ENCODE results near the gene CHIT1. TPM values are rescaled to one million over a fixed set of nuclear protein-coding genes. Genes with fewer than 3 reads are reported as not detected.

Gene CHIT1
- total and polyA plus RNA-seq, 9 of the 15 experiments (the other 6 are each of a cell fraction or from before 2014, with no cell fraction given), result not detected

DNA sequence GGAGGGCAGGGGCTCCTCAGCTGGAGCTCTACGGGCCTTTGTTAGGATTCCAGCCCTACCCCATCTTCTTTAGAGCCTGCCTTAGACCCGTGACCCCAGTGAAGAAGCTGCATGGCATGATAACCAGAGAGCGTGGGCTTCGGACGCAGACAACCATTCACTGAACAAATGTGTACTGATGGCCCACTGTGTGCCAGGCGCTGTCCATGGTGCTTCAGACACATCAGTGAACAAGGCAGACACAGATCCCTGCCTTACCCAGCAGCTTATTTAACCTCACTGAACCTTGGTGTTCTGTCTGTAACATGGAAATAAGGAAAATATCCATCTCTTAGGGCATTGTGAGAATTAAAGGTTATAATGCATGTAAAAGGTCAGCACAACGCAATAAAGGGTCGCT, 9.5 kb downstream of the CHIT1 start:
- in situ Hi-C loops (cut with MboI) (loop anchor here (5.0 kb wide), 1 partner anchor 188 kb away; no protein-coding TSS in a partner anchor), intact Hi-C loops (cut with micrococcal nuclease) (no loop called here)
- H3K4me2 ChIP-seq (ENCODE audit: insufficient read depth, low read length), result no peak overlapping the region
- H3K27me3 ChIP-seq (ENCODE audit: control insufficient read depth in 2 of 2, insufficient read depth in 2 of 2, low read length in 2 of 2), result peaks cover 21 to 61% of the 10 kb centered on the region in 2 experiments
- no peak for TF ChIP-seq CBFA2T3 (IDR thresholded peaks at IDR 0.05)
- TF ChIP-seq SAFB2 (IDR thresholded peaks at IDR 0.05; ENCODE audit: borderline replicate concordance, low read depth, low read length, severe bottlenecking), result no peak
- no peak for TF ChIP-seq PHTF2 (CRISPR knock-in tag; IDR thresholded peaks at IDR 0.05)
- TF ChIP-seq, protein P1, sequence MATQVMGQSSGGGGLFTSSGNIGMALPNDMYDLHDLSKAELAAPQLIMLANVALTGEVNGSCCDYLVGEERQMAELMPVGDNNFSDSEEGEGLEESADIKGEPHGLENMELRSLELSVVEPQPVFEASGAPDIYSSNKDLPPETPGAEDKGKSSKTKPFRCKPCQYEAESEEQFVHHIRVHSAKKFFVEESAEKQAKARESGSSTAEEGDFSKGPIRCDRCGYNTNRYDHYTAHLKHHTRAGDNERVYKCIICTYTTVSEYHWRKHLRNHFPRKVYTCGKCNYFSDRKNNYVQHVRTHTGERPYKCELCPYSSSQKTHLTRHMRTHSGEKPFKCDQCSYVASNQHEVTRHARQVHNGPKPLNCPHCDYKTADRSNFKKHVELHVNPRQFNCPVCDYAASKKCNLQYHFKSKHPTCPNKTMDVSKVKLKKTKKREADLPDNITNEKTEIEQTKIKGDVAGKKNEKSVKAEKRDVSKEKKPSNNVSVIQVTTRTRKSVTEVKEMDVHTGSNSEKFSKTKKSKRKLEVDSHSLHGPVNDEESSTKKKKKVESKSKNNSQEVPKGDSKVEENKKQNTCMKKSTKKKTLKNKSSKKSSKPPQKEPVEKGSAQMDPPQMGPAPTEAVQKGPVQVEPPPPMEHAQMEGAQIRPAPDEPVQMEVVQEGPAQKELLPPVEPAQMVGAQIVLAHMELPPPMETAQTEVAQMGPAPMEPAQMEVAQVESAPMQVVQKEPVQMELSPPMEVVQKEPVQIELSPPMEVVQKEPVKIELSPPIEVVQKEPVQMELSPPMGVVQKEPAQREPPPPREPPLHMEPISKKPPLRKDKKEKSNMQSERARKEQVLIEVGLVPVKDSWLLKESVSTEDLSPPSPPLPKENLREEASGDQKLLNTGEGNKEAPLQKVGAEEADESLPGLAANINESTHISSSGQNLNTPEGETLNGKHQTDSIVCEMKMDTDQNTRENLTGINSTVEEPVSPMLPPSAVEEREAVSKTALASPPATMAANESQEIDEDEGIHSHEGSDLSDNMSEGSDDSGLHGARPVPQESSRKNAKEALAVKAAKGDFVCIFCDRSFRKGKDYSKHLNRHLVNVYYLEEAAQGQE (IDR thresholded peaks at IDR 0.05; ENCODE audit: borderline replicate concordance), result peak; percentile 96
- TF ChIP-seq, protein P1 (CRISPR knock-in tag; IDR thresholded peaks at IDR 0.05; ENCODE audit: low read depth), result peak; percentile 82; the same call in 1 of the 2 replicates
- no peak for TF ChIP-seq NR3C1 (CRISPR knock-in tag; IDR thresholded peaks at IDR 0.05)
- TF ChIP-seq MIER1 (IDR thresholded peaks at IDR 0.05; ENCODE audit: low read depth), result peak; percentile 84
- TF ChIP-seq KHSRP (IDR thresholded peaks at IDR 0.05), result no peak
- TF ChIP-seq ZKSCAN1 (IDR thresholded peaks at IDR 0.05; ENCODE audit: low read depth, low read length), result peak; percentile 97
- TF ChIP-seq EHMT2 (IDR thresholded peaks at IDR 0.05), result peak; percentile 90
- TF ChIP-seq XRCC5 (IDR thresholded peaks at IDR 0.05; ENCODE audit: low read depth, low read length), result no peak
- TF ChIP-seq POU5F1 (IDR thresholded peaks at IDR 0.05; ENCODE audit: borderline replicate concordance, low read depth, low read length, partially characterized antibody), result no peak
- TF ChIP-seq, protein P2, sequence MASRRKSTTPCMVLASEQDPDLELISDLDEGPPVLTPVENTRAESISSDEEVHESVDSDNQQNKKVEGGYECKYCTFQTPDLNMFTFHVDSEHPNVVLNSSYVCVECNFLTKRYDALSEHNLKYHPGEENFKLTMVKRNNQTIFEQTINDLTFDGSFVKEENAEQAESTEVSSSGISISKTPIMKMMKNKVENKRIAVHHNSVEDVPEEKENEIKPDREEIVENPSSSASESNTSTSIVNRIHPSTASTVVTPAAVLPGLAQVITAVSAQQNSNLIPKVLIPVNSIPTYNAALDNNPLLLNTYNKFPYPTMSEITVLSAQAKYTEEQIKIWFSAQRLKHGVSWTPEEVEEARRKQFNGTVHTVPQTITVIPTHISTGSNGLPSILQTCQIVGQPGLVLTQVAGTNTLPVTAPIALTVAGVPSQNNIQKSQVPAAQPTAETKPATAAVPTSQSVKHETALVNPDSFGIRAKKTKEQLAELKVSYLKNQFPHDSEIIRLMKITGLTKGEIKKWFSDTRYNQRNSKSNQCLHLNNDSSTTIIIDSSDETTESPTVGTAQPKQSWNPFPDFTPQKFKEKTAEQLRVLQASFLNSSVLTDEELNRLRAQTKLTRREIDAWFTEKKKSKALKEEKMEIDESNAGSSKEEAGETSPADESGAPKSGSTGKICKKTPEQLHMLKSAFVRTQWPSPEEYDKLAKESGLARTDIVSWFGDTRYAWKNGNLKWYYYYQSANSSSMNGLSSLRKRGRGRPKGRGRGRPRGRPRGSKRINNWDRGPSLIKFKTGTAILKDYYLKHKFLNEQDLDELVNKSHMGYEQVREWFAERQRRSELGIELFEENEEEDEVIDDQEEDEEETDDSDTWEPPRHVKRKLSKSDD (conservative IDR thresholded peaks at IDR 0.05; ENCODE audit: low read length), result no peak
- no peak for TF ChIP-seq BMI1 (IDR thresholded peaks at IDR 0.05; ENCODE audit: low read length)
- FAIRE-seq (no peak), ATAC-seq (no peak), DNase-seq (ENCODE audit: extremely low read depth in 1 of 4, low spot score in 3 of 4) (peak in 1 of 4 experiments; percentile 23)
- CTCF ChIA-PET (ENCODE audit: low intra/inter-chr PET ratio), result no interaction called here
- H3K4me3 ChIP-seq, result no peak overlapping the region
- no peaks in the 10 kb centered on the region for H3K79me2 ChIP-seq (ENCODE audit: control insufficient read depth, insufficient read depth, low read length)
- H3K9ac ChIP-seq (ENCODE audit: insufficient read depth in 1 of 2, low read depth in 2 of 2, low read length in 2 of 2), result no peak overlapping the region
- H2AFZ ChIP-seq (ENCODE audit: low read depth, low read length), result no peak overlapping the region
- BruUV-seq (replicated peaks), result no TSS peak
- H4K20me1 ChIP-seq (replicated peaks; ENCODE audit: control insufficient read depth, insufficient read depth, low read length), result peaks cover 14% of the 10 kb centered on the region
- H3K9me3 ChIP-seq (replicated peaks; ENCODE audit: control insufficient read depth, insufficient read depth, low read depth, low read length), result no peaks in the 10 kb centered on the region
- POLR2A ChIA-PET, result interaction anchor here (0.7 kb wide), 1 partner anchor 97 kb away, joined by 3 read pairs; no protein-coding TSS in a partner anchor
- H3K27ac ChIP-seq (ENCODE audit: extremely low read depth, low read depth, low read length), result no peak overlapping the region
- H3K4me1 ChIP-seq (replicated peaks in 1 of 2; ENCODE audit: control insufficient read depth in 2 of 2, insufficient read depth in 2 of 2, low read length in 2 of 2), result no peaks in the 10 kb centered on the region
- 2% methylated on average over 8 of the region's 8 CpGs for WGBS (ENCODE audit: insufficient coverage, low coverage, missing lambda C conversion rate)
- H3K36me3 ChIP-seq (ENCODE audit: control insufficient read depth, insufficient read depth, low read length), result no peaks in the 10 kb centered on the region
- no peaks in the 10 kb centered on the region for H3K9me1 ChIP-seq (ENCODE audit: control insufficient read depth, insufficient read depth, low read length)
